Measurements from ENCODE around the gene LTO1. TPM values are rescaled to one million over a fixed set of nuclear protein-coding genes. Genes with fewer than 3 reads are reported as not detected.

Gene LTO1
- total and polyA plus RNA-seq, 10 of the 15 experiments (the other 5 are each of a cell fraction or from before 2014, with no cell fraction given), result 2.6 to 27.5 (median 14.4) TPM

- TF ChIP-seq SKIL (IDR thresholded peaks at IDR 0.05; ENCODE audit: low read depth, poor library complexity, severe bottlenecking) (no peak), GABPA (IDR thresholded peaks at IDR 0.05; ENCODE audit: low read depth) (no peak)
- TF ChIP-seq, protein P1, sequence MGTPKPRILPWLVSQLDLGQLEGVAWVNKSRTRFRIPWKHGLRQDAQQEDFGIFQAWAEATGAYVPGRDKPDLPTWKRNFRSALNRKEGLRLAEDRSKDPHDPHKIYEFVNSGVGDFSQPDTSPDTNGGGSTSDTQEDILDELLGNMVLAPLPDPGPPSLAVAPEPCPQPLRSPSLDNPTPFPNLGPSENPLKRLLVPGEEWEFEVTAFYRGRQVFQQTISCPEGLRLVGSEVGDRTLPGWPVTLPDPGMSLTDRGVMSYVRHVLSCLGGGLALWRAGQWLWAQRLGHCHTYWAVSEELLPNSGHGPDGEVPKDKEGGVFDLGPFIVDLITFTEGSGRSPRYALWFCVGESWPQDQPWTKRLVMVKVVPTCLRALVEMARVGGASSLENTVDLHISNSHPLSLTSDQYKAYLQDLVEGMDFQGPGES (IDR thresholded peaks at IDR 0.05), result no peak
Observed at GRCh38 chr11:69703768-69704507, 28.8 kb upstream of the LTO1 start, which contains the start of gene FGF19 (continued).

DNA sequence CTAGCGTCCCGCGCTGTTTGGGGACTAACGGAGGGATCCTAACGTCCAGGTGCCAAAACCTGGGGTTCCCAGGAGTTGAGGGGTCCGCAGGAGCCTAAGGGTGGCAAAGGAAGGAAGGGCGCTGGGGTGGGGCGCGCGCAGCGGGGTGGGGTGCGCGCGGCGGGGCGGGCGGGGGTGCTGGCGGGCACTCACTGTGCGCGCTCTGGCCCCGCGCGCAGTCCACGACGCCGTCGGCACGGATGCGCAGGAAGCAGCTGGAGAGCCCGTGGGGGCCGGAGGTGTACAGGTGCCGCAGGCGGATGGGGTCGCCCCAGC is 28.3 kb upstream of the LTO1 start:
- WGBS (ENCODE audit: insufficient coverage, insufficient replicate concordance, low lambda C conversion rate, missing lambda C conversion rate), result 54% methylated on average over 7 of the region's 34 CpGs
- CTCF ChIA-PET, result no interaction called here
- Histone ChIP-seq H3K4me2 (ENCODE audit: control insufficient read depth, insufficient read depth) (no peak overlapping the region), H3K4me1 (ENCODE audit: control insufficient read depth, insufficient read depth, low read length) (no peaks in the 10 kb centered on the region; the same call in 1 of the 2 replicates), H4K20me1 (ENCODE audit: control insufficient read depth, insufficient read depth) (no peaks in the 10 kb centered on the region), H3K36me3 (ENCODE audit: control insufficient read depth in 2 of 2, insufficient read depth in 2 of 2, low read length in 1 of 2) (no peaks in the 10 kb centered on the region), H3K27ac (ENCODE audit: control insufficient read depth, insufficient read depth) (no peak overlapping the region), H2AFZ (ENCODE audit: control insufficient read depth, low read depth, low read length) (no peak overlapping the region), H3K9me3 (replicated peaks; ENCODE audit: control insufficient read depth, insufficient read depth, low read length) (no peaks in the 10 kb centered on the region), H3K4me3 (no peak overlapping the region), H3K27me3 (replicated peaks in 1 of 2; ENCODE audit: control insufficient read depth in 2 of 2, insufficient read depth in 2 of 2, low read length in 1 of 2) (peaks cover 12 to 16% of the 10 kb centered on the region in 2 experiments), H3K79me2 (ENCODE audit: control insufficient read depth, insufficient read depth, low read length) (no peaks in the 10 kb centered on the region), H3K9ac (ENCODE audit: control insufficient read depth, insufficient read depth, low read length) (no peak overlapping the region)
- intact Hi-C loops (cut with micrococcal nuclease; ENCODE audit: unreplicated experiment) (no loop called here), in situ Hi-C loops (cut with MboI) (no loop called here)
- RAD21 ChIA-PET (ENCODE audit: unreplicated experiment), result no interaction called here
- no peak for FAIRE-seq
- SMC1A ChIA-PET (ENCODE audit: uncharacterized antibody, unreplicated experiment), result no interaction called here
- no peak for ATAC-seq
- DNase-seq (ENCODE audit: low read depth, low spot score), result no peak
- no TSS peak for BruUV-seq (replicated peaks)
- no peak for TF ChIP-seq MYB (IDR thresholded peaks at IDR 0.05; ENCODE audit: borderline replicate concordance, low read depth, low read length)
- no peak for TF ChIP-seq CBFB (IDR thresholded peaks at IDR 0.05; ENCODE audit: low read depth)
- no peak for TF ChIP-seq SREBF1 (IDR thresholded peaks at IDR 0.05; ENCODE audit: low read length)
- no peak for TF ChIP-seq RELA (IDR thresholded peaks at IDR 0.05; ENCODE audit: borderline replicate concordance, partially characterized antibody)
- no peak for TF ChIP-seq ZBTB11 (CRISPR knock-in tag; IDR thresholded peaks at IDR 0.05)
- no peak for TF ChIP-seq EED (IDR thresholded peaks at IDR 0.05; ENCODE audit: low read depth)
- POLR2A ChIA-PET, result no interaction called here
